Breast epithelium (tissue), 4 donors: Measurements from ENCODE around the gene PRPF4. TPM values are rescaled to one million over a fixed set of nuclear protein-coding genes. Genes with fewer than 3 reads are reported as not detected.
A peak's percentile ranks its signal among the peaks of the same experiment; 100 is the strongest.

Source experiments
- DNase-seq, 2 donors: peaks; one replicate each; pipeline ENCODE4 v3.0.0-alpha.2; 2019; ENCODE audit warnings: low spot score in 2 of 2
- H3K27ac ChIP-seq, 2 donors: fragments of 200-600 bp; sonication (generic) in 1 of 2; one replicate each; pipeline ENCODE4 v1.5.1; 2016 to 2019; ENCODE audit warnings: mild to moderate bottlenecking in 1 of 2
- H3K27me3 ChIP-seq, 2 donors: fragments of 200-600 bp; sonication (generic) in 1 of 2; one replicate each; pipeline versions ENCODE4 v1.5.1 to v1.6.0; 2017 to 2019; ENCODE audit warnings: control low read depth in 1 of 2, mild to moderate bottlenecking in 1 of 2
- H3K36me3 ChIP-seq: fragments of 200-600 bp; one replicate; pipeline ENCODE4 v1.5.1; 2019
- H3K4me1 ChIP-seq, 2 donors: fragments of 200-600 bp; sonication (generic); one replicate each; pipeline ENCODE4 v1.5.1; 2016 to 2019; ENCODE audit warnings: control low read depth in 1 of 2
- H3K4me3 ChIP-seq, 3 donors: fragments of 200-600 bp; sonication (generic); 1 replicate in 2 of 3; 2 replicates in 1 of 3; pipeline ENCODE4 v1.5.1; 2016 to 2019; ENCODE audit warnings: mild to moderate bottlenecking in 3 of 3, moderate library complexity in 2 of 3
- H3K9me3 ChIP-seq, 2 donors: fragments of 200-600 bp; sonication (generic) in 1 of 2; one replicate each; pipeline ENCODE4 v1.5.1; 2016 to 2019; ENCODE audit warnings: control low read depth in 1 of 2
- CTCF ChIP-seq, 3 donors: fragments of 450-650 bp; IDR thresholded peaks; one replicate each; pipeline ENCODE4 v1.5.1; 2016 to 2017; ENCODE audit warnings: antibody characterized with exemption in 3 of 3, mild to moderate bottlenecking in 3 of 3, moderate library complexity in 3 of 3
- POLR2A ChIP-seq: fragments of 450-650 bp; IDR thresholded peaks from one replicate; pipeline ENCODE4 v1.6.1; 2016; ENCODE audit warnings: antibody characterized with exemption, mild to moderate bottlenecking, moderate library complexity
- POLR2AphosphoS5 ChIP-seq, 3 donors: sonication (generic); formaldehyde crosslinking; IDR thresholded peaks; one replicate each; pipeline ENCODE4 v1.6.1; 2017; ENCODE audit warnings: antibody characterized with exemption in 3 of 3
- intact Hi-C: fragments of 100-400 bp; cut with DNase I; formaldehyde crosslinking; loops from one replicate; pipeline ENCODE4 v1.15.1; 2023; ENCODE audit warnings: low total_unique reads
- total RNA-seq, 3 donors: library from RNA; depleted of rRNA; stranded (reverse); fragments of >200 nt; gene quantifications; one replicate each; pipeline ENCODE4 v1.1.0, GENCODE V29; 2016

Gene PRPF4
- total RNA-seq, 3 donors from 2014 or later = 14.2 to 23.1 (median 18.4) TPM

GRCh38 chr9:113254991-113255390, 20.5 kb upstream of the PRPF4 start:
- intact Hi-C loops = loop anchor here (5.0 kb wide), 1 partner anchor 1152 kb away; no protein-coding TSS in a partner anchor

GRCh38 chr9:113255438-113255837, 20.0 kb upstream of the PRPF4 start:
- Histone ChIP-seq H3K27ac (no peak overlapping the region), H3K9me3 (no peaks in the 10 kb centered on the region), H3K27me3 (no peaks in the 10 kb centered on the region), H3K36me3 (no peaks in the 10 kb centered on the region), H3K4me3 (no peak overlapping the region), H3K4me1 (no peaks in the 10 kb centered on the region)
- no peak for TF ChIP-seq POLR2A
- DNase-seq = no peak
- intact Hi-C loops = loop anchor here (5.0 kb wide), 1 partner anchor 1152 kb away; no protein-coding TSS in a partner anchor

More at GRCh38 chr9:113254991-113255390, 20.5 kb upstream of the PRPF4 start:
- Histone ChIP-seq H3K9me3 (no peaks in the 10 kb centered on the region), H3K4me1 (no peaks in the 10 kb centered on the region), H3K27me3 (no peaks in the 10 kb centered on the region), H3K4me3 (no peak overlapping the region), H3K27ac (no peak overlapping the region), H3K36me3 (no peaks in the 10 kb centered on the region)
- no peak for TF ChIP-seq POLR2A
- TF ChIP-seq POLR2AphosphoS5 (IDR thresholded peaks at IDR 0.05) = no peak
- TF ChIP-seq CTCF (IDR thresholded peaks at IDR 0.05) = no peak
- DNase-seq = no peak

GRCh38 chr9:113257863-113258262, 17.6 kb upstream of the PRPF4 start:
- intact Hi-C loops = loop anchor here (5.0 kb wide), 1 partner anchor 1149 kb away; no protein-coding TSS in a partner anchor
- H3K4me1 ChIP-seq = peaks cover 0 to 4% of the 10 kb centered on the region in 2 donors
- no peak overlapping the region for H3K27ac ChIP-seq
- no peak overlapping the region for H3K4me3 ChIP-seq
- H3K36me3 ChIP-seq = no peaks in the 10 kb centered on the region
- DNase-seq = no peak
- H3K9me3 ChIP-seq = no peaks in the 10 kb centered on the region
- H3K27me3 ChIP-seq = no peaks in the 10 kb centered on the region
- TF ChIP-seq POLR2A (no peak), CTCF (IDR thresholded peaks at IDR 0.05) (no peak), POLR2AphosphoS5 (IDR thresholded peaks at IDR 0.05) (no peak)

- Histone ChIP-seq H3K9me3 (no peaks in the 10 kb centered on the region), H3K4me3 (no peak overlapping the region), H3K27me3 (no peaks in the 10 kb centered on the region), H3K4me1 (peaks cover 0 to 4% of the 10 kb centered on the region in 2 donors), H3K36me3 (no peaks in the 10 kb centered on the region), H3K27ac (no peak overlapping the region)
- TF ChIP-seq POLR2AphosphoS5 (IDR thresholded peaks at IDR 0.05) (no peak), POLR2A (no peak), CTCF (IDR thresholded peaks at IDR 0.05) (no peak)
- DNase-seq = no peak
- intact Hi-C loops = loop anchor here (5.0 kb wide), 1 partner anchor 1149 kb away; no protein-coding TSS in a partner anchor
Observed at GRCh38 chr9:113258282-113258681, 17.2 kb upstream of the PRPF4 start.

GRCh38 chr9:113261917-113262671, 13.4 kb upstream of the PRPF4 start:
- Histone ChIP-seq H3K27ac (peak overlapping the region; percentile 1 to 38), H3K9me3 (no peaks in the 10 kb centered on the region), H3K27me3 (no peaks in the 10 kb centered on the region), H3K4me1 (peaks cover 0 to 4% of the 10 kb centered on the region in 2 donors), H3K36me3 (no peaks in the 10 kb centered on the region), H3K4me3 (no peak overlapping the region)
- DNase-seq = peak in 1 of 2 donors; percentile 54
- intact Hi-C loops = no loop called here
- TF ChIP-seq POLR2AphosphoS5 (IDR thresholded peaks at IDR 0.05) (no peak), POLR2A (no peak), CTCF (IDR thresholded peaks at IDR 0.05) (no peak)
